Measurements from ENCODE around the gene TTC38.

GRCh38 chr22:46338636-46339035 lies 70.8 kb downstream of the TTC38 start:
- TF ChIP-seq MAX (IDR thresholded peaks at IDR 0.05; ENCODE audit: insufficient read depth, insufficient read length): no peak
- no peak for TF ChIP-seq CTCF (IDR thresholded peaks at IDR 0.05; ENCODE audit: extremely low read depth in 1 of 2, insufficient read depth in 1 of 2, low read depth in 1 of 2, low read length in 2 of 2)
- TF ChIP-seq POLR2A (IDR thresholded peaks at IDR 0.05; ENCODE audit: low read depth, low read length): no peak

Measured in endothelial cell of umbilical vein (primary cell).